MM.1S (cell line): ENCODE results near the gene TLR9.

ENCODE experiments used
- DNase-seq: peaks from one replicate; pipeline ENCODE4 v3.0.0-alpha.2; 2015
- H2AFZ ChIP-seq: fragments of 300-600 bp; sonication (generic); 2 replicates; pipeline ENCODE4 v1.6.0; 2016; ENCODE audit warnings: antibody characterized with exemption, low read length
- H3F3A ChIP-seq: fragments of 300-600 bp; sonication (generic); 2 replicates; pipeline ENCODE4 v1.6.1; 2016; ENCODE audit warnings: mild to moderate bottlenecking, antibody characterized with exemption, low read length, moderate library complexity, mixed read lengths; ENCODE audit not compliant: insufficient read depth
- H3K27ac ChIP-seq: fragments of 300-600 bp; sonication (generic); 2 replicates; pipeline ENCODE4 v1.5.1; 2016; ENCODE audit warnings: mild to moderate bottlenecking, low read length
- H3K27me3 ChIP-seq: fragments of 300-600 bp; sonication (generic); replicated peaks from 2 replicates; pipeline ENCODE4 v1.6.0; 2016; ENCODE audit warnings: low read length; ENCODE audit not compliant: insufficient read depth
- H3K36me3 ChIP-seq: fragments of 300-600 bp; sonication (generic); replicated peaks from 2 replicates; pipeline ENCODE4 v1.6.1; 2016; ENCODE audit warnings: mild to moderate bottlenecking, low read length, mixed read lengths; ENCODE audit not compliant: insufficient read depth
- H3K4me1 ChIP-seq: fragments of 300-600 bp; sonication (generic); 2 replicates; pipeline ENCODE4 v1.6.1; 2016; ENCODE audit warnings: low read length, mixed read lengths
- H3K4me2 ChIP-seq: fragments of 300-600 bp; sonication (generic); 2 replicates; pipeline ENCODE4 v1.6.0; 2016; ENCODE audit warnings: low read depth, low read length
- H3K4me3 ChIP-seq: fragments of 300-600 bp; sonication (generic); 2 replicates; pipeline ENCODE4 v1.5.1; 2016; ENCODE audit warnings: low read length, mixed read lengths
- H3K79me2 ChIP-seq: fragments of 300-600 bp; sonication (generic); 2 replicates; pipeline ENCODE4 v1.6.1; 2016; ENCODE audit warnings: mixed run types, low read length, mixed read lengths
- H3K9ac ChIP-seq: fragments of 300-600 bp; sonication (generic); 2 replicates; pipeline ENCODE4 v1.6.1; 2016; ENCODE audit warnings: low read length, mixed read lengths
- H3K9me2 ChIP-seq: fragments of 300-600 bp; sonication (generic); replicated peaks from 2 replicates; pipeline ENCODE4 v1.6.1; 2016; ENCODE audit warnings: mild to moderate bottlenecking, low read length, mixed read lengths; ENCODE audit not compliant: insufficient read depth
- H3K9me3 ChIP-seq: fragments of 300-600 bp; sonication (generic); replicated peaks from 2 replicates; pipeline ENCODE4 v1.6.1; 2016; ENCODE audit warnings: mild to moderate bottlenecking, low read length, mixed read lengths; ENCODE audit not compliant: insufficient read depth
- H4K20me1 ChIP-seq: fragments of 300-600 bp; sonication (generic); 2 replicates; pipeline ENCODE4 v1.6.1; 2016; ENCODE audit warnings: mild to moderate bottlenecking, low read length, moderate library complexity, mixed read lengths; ENCODE audit not compliant: insufficient read depth
- EZH2 ChIP-seq: fragments of 300-600 bp; sonication (generic); optimal IDR thresholded peaks from 2 replicates; pipeline ENCODE3; 2017; ENCODE audit warnings: low read depth, mild to moderate bottlenecking, antibody characterized with exemption, low read length, mixed read lengths
- EZH2phosphoT487 ChIP-seq: fragments of 300-600 bp; sonication (generic); IDR thresholded peaks from 2 replicates; pipeline ENCODE4 v1.6.1; 2018; ENCODE audit warnings: antibody characterized with exemption, low read length
- TF ChIP-seq, protein P1 (sequence below): fragments of 300-600 bp; sonication (generic); IDR thresholded peaks from 2 replicates; pipeline ENCODE4 v1.5.1; 2016; ENCODE audit warnings: antibody characterized with exemption, low read length, mixed read lengths

Gene TLR9

DNA sequence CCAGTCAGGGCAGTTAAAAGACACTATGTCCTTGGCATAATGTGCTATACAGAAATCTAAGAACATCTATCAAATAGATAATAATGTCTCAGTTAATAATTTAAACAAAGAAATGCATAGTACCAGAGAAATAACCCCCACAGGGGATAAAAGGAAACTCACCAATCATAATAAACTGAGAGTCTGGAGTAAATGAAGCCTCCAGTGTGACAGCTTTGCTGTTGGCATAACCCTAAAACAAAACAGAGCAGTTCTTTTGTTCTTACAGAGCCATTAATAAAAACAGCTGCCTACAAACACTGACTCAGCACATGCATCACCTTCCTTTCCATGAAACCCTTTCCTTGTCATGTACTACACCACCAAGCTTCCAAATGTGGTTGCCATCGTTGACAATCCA lies 33.6 kb upstream of the TLR9 start:
- peaks cover 87% of the 10 kb centered on the region for H3K79me2 ChIP-seq
- no peak overlapping the region for H3K9ac ChIP-seq
- H3K27ac ChIP-seq, result peak overlapping the region; percentile 40; the same call in 1 of the 2 replicates
- no peak overlapping the region for H3K4me2 ChIP-seq
- TF ChIP-seq, protein P1, sequence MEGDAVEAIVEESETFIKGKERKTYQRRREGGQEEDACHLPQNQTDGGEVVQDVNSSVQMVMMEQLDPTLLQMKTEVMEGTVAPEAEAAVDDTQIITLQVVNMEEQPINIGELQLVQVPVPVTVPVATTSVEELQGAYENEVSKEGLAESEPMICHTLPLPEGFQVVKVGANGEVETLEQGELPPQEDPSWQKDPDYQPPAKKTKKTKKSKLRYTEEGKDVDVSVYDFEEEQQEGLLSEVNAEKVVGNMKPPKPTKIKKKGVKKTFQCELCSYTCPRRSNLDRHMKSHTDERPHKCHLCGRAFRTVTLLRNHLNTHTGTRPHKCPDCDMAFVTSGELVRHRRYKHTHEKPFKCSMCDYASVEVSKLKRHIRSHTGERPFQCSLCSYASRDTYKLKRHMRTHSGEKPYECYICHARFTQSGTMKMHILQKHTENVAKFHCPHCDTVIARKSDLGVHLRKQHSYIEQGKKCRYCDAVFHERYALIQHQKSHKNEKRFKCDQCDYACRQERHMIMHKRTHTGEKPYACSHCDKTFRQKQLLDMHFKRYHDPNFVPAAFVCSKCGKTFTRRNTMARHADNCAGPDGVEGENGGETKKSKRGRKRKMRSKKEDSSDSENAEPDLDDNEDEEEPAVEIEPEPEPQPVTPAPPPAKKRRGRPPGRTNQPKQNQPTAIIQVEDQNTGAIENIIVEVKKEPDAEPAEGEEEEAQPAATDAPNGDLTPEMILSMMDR, result no peak
- TF ChIP-seq EZH2 (no peak), EZH2phosphoT487 (no peak)
- H3K9me3 ChIP-seq, result no peaks in the 10 kb centered on the region
- no peaks in the 10 kb centered on the region for H4K20me1 ChIP-seq
- peaks cover 27% of the 10 kb centered on the region for H3K36me3 ChIP-seq
- no peak for DNase-seq
- no peaks in the 10 kb centered on the region for H3K9me2 ChIP-seq
- peaks cover 50% of the 10 kb centered on the region for H3K4me1 ChIP-seq
- no peak overlapping the region for H2AFZ ChIP-seq
- H3K27me3 ChIP-seq, result no peaks in the 10 kb centered on the region
- peaks cover 17% of the 10 kb centered on the region for H3F3A ChIP-seq
- H3K4me3 ChIP-seq, result no peak overlapping the region

DNA sequence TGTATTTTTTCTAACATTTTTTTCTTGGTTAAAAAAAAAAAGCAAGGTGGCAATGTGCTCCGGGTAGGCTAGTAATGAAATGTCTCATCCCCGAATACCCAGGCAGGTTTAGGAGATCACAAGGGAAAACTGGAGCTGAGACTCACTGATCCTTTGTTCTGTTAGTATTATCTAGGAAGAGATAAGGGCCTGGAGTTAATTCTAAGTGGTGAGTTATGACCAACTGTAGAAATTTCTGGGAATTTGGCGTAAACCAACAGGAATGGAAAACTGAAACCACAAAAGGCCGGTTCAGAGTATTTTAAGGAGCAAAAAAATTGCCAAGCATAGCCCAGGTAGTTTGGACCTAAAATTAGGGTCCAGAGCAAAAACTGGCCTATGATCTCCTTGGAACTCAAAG lies 32.5 kb upstream of the TLR9 start:
- H3K36me3 ChIP-seq, result peaks cover 27% of the 10 kb centered on the region
- no peak for DNase-seq
- H3K9me3 ChIP-seq, result no peaks in the 10 kb centered on the region
- H3K4me2 ChIP-seq, result no peak overlapping the region
- H4K20me1 ChIP-seq, result no peaks in the 10 kb centered on the region
- TF ChIP-seq, protein P1, result no peak
- TF ChIP-seq EZH2 (no peak), EZH2phosphoT487 (no peak)
- H3K27ac ChIP-seq, result no peak overlapping the region
- peaks cover 23% of the 10 kb centered on the region for H3F3A ChIP-seq
- no peak overlapping the region for H3K4me3 ChIP-seq
- no peak overlapping the region for H2AFZ ChIP-seq
- no peak overlapping the region for H3K9ac ChIP-seq
- H3K27me3 ChIP-seq, result no peaks in the 10 kb centered on the region
- H3K9me2 ChIP-seq, result no peaks in the 10 kb centered on the region
- peaks cover 76% of the 10 kb centered on the region for H3K79me2 ChIP-seq
- H3K4me1 ChIP-seq, result peaks cover 55% of the 10 kb centered on the region

DNA sequence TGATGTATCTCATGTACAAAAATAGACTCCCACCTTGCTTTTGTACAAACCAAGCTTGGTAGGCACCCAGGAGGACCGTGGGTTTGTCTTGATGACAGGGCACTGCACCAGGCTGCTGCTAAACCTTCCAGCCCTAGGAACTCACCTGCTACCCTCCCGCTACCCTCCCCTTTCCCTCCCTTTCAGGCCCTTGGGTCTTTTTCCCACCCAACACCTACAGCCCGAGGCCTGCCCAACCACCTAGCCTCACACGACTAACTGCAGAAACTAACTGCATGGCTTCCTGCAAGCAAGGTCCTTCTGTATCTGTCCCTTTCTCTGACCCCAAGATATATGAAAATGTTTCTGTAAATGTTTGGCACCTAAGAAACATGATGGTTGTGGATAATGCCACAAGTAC lies 31.2 kb upstream of the TLR9 start:
- H4K20me1 ChIP-seq, result no peaks in the 10 kb centered on the region
- H3K27ac ChIP-seq, result no peak overlapping the region

More for the DNA sequence above, 31.2 kb upstream of the TLR9 start:
- Histone ChIP-seq H3K36me3 (peaks cover 27% of the 10 kb centered on the region), H3K9me2 (no peaks in the 10 kb centered on the region), H3K27me3 (no peaks in the 10 kb centered on the region), H3F3A (peaks cover 23% of the 10 kb centered on the region), H3K4me2 (no peak overlapping the region), H3K4me1 (peaks cover 51% of the 10 kb centered on the region), H3K9ac (no peak overlapping the region), H3K9me3 (no peaks in the 10 kb centered on the region), H2AFZ (no peak overlapping the region), H3K4me3 (no peak overlapping the region), H3K79me2 (peaks cover 69% of the 10 kb centered on the region)
- DNase-seq, result peak; percentile 4
- TF ChIP-seq EZH2 (no peak), EZH2phosphoT487 (no peak)
- TF ChIP-seq, protein P1, result no peak
